ENCODE measurements around the gene TRIM58.

DNA sequence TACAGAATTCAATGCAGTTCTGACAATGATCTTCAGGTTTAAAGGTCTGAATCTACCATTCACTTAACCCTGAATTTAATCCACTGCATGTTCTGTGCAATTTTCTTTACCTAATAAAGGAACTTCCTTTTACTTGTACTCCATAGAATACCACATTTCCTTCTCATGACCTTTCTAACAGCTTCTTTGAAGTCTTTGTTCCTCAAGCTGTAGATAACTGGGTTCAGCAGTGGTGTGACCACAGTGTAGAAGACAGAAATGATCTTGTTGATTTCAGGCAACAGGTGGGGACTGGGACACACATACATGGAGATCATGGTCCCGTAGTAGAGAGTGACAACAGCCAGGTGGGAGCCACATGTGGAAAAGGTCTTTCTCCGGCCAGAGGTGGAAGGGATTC, 16.2 kb upstream of the TRIM58 start:
- no peak for TF ChIP-seq EZH2 (IDR thresholded peaks at IDR 0.05; ENCODE audit: low read length)
- TF ChIP-seq, protein P1, sequence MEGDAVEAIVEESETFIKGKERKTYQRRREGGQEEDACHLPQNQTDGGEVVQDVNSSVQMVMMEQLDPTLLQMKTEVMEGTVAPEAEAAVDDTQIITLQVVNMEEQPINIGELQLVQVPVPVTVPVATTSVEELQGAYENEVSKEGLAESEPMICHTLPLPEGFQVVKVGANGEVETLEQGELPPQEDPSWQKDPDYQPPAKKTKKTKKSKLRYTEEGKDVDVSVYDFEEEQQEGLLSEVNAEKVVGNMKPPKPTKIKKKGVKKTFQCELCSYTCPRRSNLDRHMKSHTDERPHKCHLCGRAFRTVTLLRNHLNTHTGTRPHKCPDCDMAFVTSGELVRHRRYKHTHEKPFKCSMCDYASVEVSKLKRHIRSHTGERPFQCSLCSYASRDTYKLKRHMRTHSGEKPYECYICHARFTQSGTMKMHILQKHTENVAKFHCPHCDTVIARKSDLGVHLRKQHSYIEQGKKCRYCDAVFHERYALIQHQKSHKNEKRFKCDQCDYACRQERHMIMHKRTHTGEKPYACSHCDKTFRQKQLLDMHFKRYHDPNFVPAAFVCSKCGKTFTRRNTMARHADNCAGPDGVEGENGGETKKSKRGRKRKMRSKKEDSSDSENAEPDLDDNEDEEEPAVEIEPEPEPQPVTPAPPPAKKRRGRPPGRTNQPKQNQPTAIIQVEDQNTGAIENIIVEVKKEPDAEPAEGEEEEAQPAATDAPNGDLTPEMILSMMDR (optimal IDR thresholded peaks at IDR 0.05 in 1 of 3, IDR thresholded peaks at IDR 0.05 in 1 of 3, conservative IDR thresholded peaks at IDR 0.05 in 1 of 3; ENCODE audit: extremely low read depth in 1 of 3, insufficient read depth in 2 of 3, low read length in 3 of 3): no peak
